Esophagus squamous epithelium (tissue), 4 donors: ENCODE data around the gene OTOP1.

ENCODE experiments used
- CTCF ChIP-seq, 6 experiments: fragments of 450-650 bp in 4 of 6; fragments of 200-600 bp in 2 of 6; sonication (generic) in 2 of 6; IDR thresholded peaks; one replicate each; pipeline ENCODE4 v1.5.1; 2016 to 2019; ENCODE audit warnings: antibody characterized with exemption in 6 of 6, mild to moderate bottlenecking in 4 of 6, moderate library complexity in 4 of 6
- POLR2A ChIP-seq, 4 donors: fragments of 450-650 bp; IDR thresholded peaks; one replicate each; pipeline ENCODE4 v1.6.1; 2017; ENCODE audit warnings: antibody characterized with exemption in 4 of 4, mild to moderate bottlenecking in 4 of 4, moderate library complexity in 3 of 4

- TF ChIP-seq CTCF (IDR thresholded peaks at IDR 0.05): no peak
- TF ChIP-seq POLR2A (IDR thresholded peaks at IDR 0.05): no peak
These were observed 41.3 kb upstream of the OTOP1 start for GRCh38 chr4:4267981-4268380.
